Kidney (tissue), 14 donors: ENCODE measurements around the gene C1QTNF9B. TPM values are rescaled to one million over a fixed set of nuclear protein-coding genes. Genes with fewer than 3 reads are reported as not detected.

Experiments used
- DNase-seq, 5 donors: peaks; one replicate each; pipeline ENCODE4 v3.0.0-alpha.2; 2013 to 2020
- FAIRE-seq: peaks from 2 replicates; lab custom pipeline; 2012; peaks lifted over from hg19 to GRCh38; lab: Jason Lieb, UNC
- H3K27ac ChIP-seq, 2 donors: one replicate each; pipeline ENCODE4 v1.7.0; 2013; ENCODE audit warnings: low read depth in 2 of 2, low read length in 2 of 2, inconsistent platforms in 1 of 2
- H3K27me3 ChIP-seq: one replicate; pipeline ENCODE4 v1.7.1; 2013; ENCODE audit warnings: low read length, inconsistent platforms; ENCODE audit not compliant: control insufficient read depth, insufficient read depth
- H3K36me3 ChIP-seq, 3 donors: one replicate each; pipeline versions ENCODE4 v1.7.0 to v1.7.1; 2013; ENCODE audit warnings: low read length in 3 of 3, control low read depth in 1 of 3, inconsistent platforms in 1 of 3; ENCODE audit not compliant: insufficient read depth in 3 of 3, control insufficient read depth in 2 of 3
- H3K4me1 ChIP-seq, 3 donors: one replicate each; pipeline versions ENCODE4 v1.7.0 to v1.7.1; 2013; ENCODE audit warnings: low read length in 3 of 3, inconsistent platforms in 1 of 3, low read depth in 1 of 3; ENCODE audit not compliant: control insufficient read depth in 2 of 3, insufficient read depth in 2 of 3
- H3K4me3 ChIP-seq, 3 donors: one replicate each; pipeline versions ENCODE4 v1.7.0 to v1.8.1; 2013; ENCODE audit warnings: low read length in 3 of 3, control low read depth in 1 of 3, inconsistent platforms in 1 of 3
- H3K9ac ChIP-seq, 3 donors: one replicate each; pipeline versions ENCODE4 v1.7.0 to v1.7.1; 2013; ENCODE audit warnings: low read length in 3 of 3, control low read depth in 1 of 3, inconsistent platforms in 1 of 3
- H3K9me3 ChIP-seq, 3 donors: one replicate each; pipeline versions ENCODE4 v1.7.0 to v1.7.1; 2013; ENCODE audit warnings: low read length in 3 of 3, control low read depth in 1 of 3, inconsistent platforms in 1 of 3; ENCODE audit not compliant: control insufficient read depth in 2 of 3, insufficient read depth in 1 of 3
- intact Hi-C: fragments of 100-400 bp; cut with DNase I; formaldehyde crosslinking; loops from one replicate; pipeline ENCODE4 v1.11.1; 2022
- polyA plus RNA-seq: library from polyadenylated mRNA; stranded (reverse); fragments of 350-450 nt; fragmentation: Illumina TruSeq; extraction: RNeasy Lipid Tissue Mini Kit (QIAGEN cat#74804); gene quantifications from one replicate; pipeline ENCODE4 v1.2.3, GENCODE V29; 2014; ENCODE audit warnings: low read depth, low replicate concordance; ENCODE audit not compliant: insufficient read depth
- total RNA-seq: library from RNA; stranded (reverse); fragmentation: NEBNext Ultra II Directional; extraction: Animal tissue kit (Norgen Biotek cat#: 25700); gene quantifications from one replicate; pipeline ENCODE4 v1.2.1, GENCODE V29; 2021
- TF ChIP-seq, protein P1 (sequence below): IDR thresholded peaks from 3 replicates; pipeline ENCODE4 v1.5.1; 2012; ENCODE audit warnings: mild to moderate bottlenecking, moderate library complexity, borderline replicate concordance; ENCODE audit not compliant: insufficient read depth; ENCODE audit errors: extremely low read depth
- donor health status: control.
- donor health status: control.
- donor health status: control.
- donor health status: control.
- donor health status: control.
- donor health status: DM: yes; HTN: yes; CAD: no.
- donor health status: Normal renal cell carcinoma (clear cell type).

The C1QTNF9B gene
- total and polyA plus RNA-seq, 2 donors from 2014 or later, result not detected

DNA sequence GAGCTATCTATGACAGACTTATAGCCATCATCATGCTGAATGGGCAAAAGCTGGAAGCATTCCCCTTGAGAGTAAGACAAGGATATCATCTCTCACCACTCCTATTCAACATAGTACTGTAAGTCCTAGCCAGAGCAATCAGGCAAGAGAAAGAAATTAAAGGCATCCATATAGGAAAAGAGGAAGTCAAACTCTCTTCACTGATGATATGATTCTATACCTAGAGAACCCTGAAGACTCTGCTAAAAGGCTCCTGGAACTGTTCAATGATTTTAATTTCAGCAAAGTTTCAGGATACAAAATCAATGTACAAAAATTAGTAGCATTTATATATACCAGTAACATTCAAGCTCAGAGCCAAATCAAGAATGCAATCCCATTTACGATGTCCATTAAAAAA lies 21.7 kb upstream of the C1QTNF9B start:
- Histone ChIP-seq H3K9ac (no peak overlapping the region), H3K27me3 (no peaks in the 10 kb centered on the region), H3K27ac (no peak overlapping the region), H3K36me3 (no peaks in the 10 kb centered on the region), H3K4me1 (no peaks in the 10 kb centered on the region), H3K4me3 (no peak overlapping the region), H3K9me3 (no peaks in the 10 kb centered on the region)
- FAIRE-seq, result no peak
- DNase-seq, result no peak
- intact Hi-C loops, result no loop called here
- TF ChIP-seq, protein P1, sequence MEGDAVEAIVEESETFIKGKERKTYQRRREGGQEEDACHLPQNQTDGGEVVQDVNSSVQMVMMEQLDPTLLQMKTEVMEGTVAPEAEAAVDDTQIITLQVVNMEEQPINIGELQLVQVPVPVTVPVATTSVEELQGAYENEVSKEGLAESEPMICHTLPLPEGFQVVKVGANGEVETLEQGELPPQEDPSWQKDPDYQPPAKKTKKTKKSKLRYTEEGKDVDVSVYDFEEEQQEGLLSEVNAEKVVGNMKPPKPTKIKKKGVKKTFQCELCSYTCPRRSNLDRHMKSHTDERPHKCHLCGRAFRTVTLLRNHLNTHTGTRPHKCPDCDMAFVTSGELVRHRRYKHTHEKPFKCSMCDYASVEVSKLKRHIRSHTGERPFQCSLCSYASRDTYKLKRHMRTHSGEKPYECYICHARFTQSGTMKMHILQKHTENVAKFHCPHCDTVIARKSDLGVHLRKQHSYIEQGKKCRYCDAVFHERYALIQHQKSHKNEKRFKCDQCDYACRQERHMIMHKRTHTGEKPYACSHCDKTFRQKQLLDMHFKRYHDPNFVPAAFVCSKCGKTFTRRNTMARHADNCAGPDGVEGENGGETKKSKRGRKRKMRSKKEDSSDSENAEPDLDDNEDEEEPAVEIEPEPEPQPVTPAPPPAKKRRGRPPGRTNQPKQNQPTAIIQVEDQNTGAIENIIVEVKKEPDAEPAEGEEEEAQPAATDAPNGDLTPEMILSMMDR, result no peak

GRCh38 chr13:23918208-23918607 lies 20.9 kb upstream of the C1QTNF9B start:
- no peak overlapping the region for H3K27ac ChIP-seq
- no peaks in the 10 kb centered on the region for H3K36me3 ChIP-seq

DNA sequence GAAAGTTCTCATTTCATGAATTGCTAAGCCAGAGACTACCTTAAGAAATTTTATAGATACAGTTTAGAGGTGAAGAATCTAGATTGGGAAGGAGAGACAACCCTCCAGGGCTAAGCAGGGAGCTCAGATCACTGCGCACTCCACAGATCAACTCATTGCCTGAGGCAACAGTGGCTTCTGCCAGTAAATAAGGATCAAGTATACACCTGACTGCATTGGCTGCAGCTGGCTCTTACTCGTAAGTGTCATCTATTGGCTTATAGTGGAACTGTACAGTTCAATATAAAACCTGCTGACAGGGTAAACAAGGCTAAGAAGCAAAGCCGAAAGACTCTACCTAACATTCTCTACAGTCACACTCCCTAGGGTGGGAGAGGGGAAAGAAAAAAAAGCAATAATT lies 18.0 kb upstream of the C1QTNF9B start:
- H3K9ac ChIP-seq, result no peak overlapping the region
- H3K27me3 ChIP-seq, result no peaks in the 10 kb centered on the region
- TF ChIP-seq, protein P1, result no peak
- intact Hi-C loops, result no loop called here
- DNase-seq (no peak), FAIRE-seq (no peak)
- no peaks in the 10 kb centered on the region for H3K9me3 ChIP-seq
- no peaks in the 10 kb centered on the region for H3K4me1 ChIP-seq
- H3K27ac ChIP-seq, result no peak overlapping the region
- H3K36me3 ChIP-seq, result no peaks in the 10 kb centered on the region
- H3K4me3 ChIP-seq, result no peak overlapping the region

More at GRCh38 chr13:23918208-23918607, 20.9 kb upstream of the C1QTNF9B start:
- intact Hi-C loops, result no loop called here
- H3K27me3 ChIP-seq, result no peaks in the 10 kb centered on the region
- H3K4me3 ChIP-seq, result no peak overlapping the region
- H3K9ac ChIP-seq, result no peak overlapping the region
- DNase-seq (no peak), FAIRE-seq (no peak)
- H3K9me3 ChIP-seq, result no peaks in the 10 kb centered on the region
- TF ChIP-seq, protein P1, result no peak
- H3K4me1 ChIP-seq, result no peaks in the 10 kb centered on the region

DNA sequence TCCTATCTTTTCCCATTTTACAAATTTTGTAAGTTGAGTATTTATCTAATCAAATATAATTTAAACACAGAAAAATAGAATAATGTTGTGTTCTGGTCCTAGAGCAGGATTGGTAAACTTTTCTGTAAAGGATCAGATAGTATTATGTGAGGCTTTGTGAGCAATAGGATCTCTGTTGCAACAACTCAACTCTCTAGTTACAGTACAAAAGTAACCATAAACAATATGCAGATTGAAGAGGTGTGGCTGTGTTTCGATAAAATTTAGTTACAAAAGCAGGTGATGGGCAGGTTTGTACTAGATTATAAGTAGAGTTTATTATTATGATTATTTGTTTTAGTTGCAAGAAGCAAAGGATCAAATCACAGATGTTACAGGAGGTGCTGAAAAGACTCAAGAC lies 15.2 kb upstream of the C1QTNF9B start:
- intact Hi-C loops, result no loop called here
- Histone ChIP-seq H3K27ac (no peak overlapping the region), H3K4me1 (no peaks in the 10 kb centered on the region), H3K9ac (no peak overlapping the region), H3K36me3 (no peaks in the 10 kb centered on the region), H3K9me3 (no peaks in the 10 kb centered on the region), H3K4me3 (no peak overlapping the region), H3K27me3 (no peaks in the 10 kb centered on the region)
- TF ChIP-seq, protein P1, result no peak
- no peak for FAIRE-seq
- no peak for DNase-seq
